ENCODE data around the gene IL1F10.

Gene IL1F10

DNA sequence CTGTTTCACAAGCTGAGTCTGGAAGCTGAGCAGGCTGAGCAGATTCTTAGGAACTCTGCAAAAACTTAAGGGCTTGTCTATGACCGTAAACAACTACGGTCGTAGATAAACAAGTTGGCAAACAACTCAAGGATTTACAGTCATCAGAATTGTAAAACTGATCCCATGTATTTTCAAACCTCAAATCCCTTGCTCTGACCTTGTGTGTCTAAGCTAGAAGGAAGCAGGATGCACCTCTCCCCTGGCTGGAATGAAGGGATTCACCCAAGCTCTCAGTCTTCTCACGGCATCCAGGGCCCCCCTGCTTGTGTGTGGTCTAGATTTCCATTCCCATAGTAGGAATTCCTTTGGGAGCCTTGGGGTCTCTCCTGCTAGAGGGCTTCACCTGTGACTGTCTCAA lies 47.2 kb downstream of the IL1F10 start:
- no peak for DNase-seq

DNA sequence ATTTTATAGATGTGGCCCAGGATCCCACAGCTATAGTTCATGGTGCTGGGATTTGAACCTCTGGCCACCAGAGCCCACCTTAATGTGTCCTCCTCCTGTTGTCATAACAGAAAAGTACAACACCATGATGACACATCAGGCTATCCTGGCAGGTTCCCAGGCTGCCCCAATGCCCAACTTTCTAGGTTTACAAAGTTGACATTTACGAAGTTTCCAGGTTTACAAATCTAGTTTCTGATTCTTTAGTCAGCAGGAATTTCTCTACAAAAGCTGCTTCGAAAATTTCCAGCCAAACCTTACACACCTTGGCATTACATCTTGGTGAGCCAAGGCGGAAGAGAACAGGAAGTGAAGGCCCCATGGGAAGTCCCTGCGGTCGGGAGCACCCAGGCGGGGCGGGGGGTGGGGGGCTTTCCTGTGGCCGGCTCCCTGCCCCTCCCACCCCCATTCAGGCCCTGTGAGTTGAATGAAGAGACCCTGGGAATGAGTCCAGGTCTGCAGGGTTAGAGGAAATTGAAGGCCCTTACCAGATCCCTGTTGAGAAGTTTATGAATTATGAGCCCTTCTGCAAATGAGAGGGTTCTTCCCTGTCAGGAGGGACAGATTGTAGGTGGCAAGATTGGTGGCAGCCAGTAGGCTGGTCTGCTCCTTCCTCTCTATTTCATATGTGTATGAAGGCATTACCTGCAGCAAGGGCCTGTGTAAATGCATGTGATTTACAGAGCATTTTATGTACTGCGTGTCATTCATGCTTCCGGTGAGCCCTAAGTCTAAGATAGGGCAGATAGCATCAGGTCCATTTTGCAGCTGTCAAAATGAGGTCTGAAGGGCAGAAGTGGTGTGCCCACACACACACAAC lies 48.6 kb downstream of the IL1F10 start:
- no peak for DNase-seq

DNA sequence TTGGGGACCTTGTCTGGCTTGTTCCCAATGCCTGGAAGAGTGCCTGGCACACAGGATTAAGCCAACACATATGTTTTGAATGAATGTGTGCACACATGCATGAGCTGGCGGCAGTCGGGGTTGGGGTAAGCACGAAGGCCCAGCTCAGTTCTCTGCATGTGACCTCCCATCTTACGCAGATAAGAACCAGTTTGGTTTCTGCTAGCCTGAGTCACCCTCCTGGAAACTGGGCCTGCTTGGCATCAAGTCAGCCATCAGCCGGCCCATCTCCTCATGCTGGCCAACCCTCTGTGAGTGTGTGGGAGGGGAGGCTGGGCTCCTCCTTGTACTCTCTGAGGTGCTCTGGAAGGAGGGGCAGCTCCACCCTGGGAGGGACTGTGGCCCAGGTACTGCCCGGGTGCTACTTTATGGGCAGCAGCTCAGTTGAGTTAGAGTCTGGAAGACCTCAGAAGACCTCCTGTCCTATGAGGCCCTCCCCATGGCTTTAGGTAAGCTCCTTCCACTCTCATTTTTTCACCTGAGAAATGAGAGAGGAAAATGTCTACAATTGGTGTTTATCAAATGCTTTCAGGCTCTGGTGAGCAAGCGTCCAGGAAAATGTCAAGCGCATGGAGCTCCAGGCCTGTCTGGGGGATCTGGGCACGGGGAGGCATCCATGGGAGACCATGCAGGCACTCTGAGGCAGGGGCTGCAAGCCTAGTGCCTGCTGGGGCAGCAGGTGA lies 49.9 kb downstream of the IL1F10 start:
- no peak for DNase-seq

DNA sequence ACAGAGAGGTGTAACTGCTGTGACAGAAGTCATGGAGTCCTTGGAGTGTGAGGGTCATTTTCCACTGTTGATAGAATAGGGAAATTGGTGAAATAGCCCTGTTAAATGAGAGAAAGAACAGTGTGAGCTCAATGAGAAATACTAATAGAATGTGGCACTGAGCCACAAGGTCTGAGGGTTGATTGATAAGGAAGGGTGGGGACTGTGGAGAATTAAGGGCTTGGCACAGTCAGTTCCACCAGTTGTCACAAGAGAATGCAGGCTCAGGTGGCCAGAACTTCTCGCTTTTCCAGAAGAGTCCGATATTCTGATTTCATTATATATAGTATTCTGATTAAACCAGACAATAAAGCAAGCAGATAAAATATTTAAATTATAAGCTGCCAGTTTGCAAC lies 50.5 kb downstream of the IL1F10 start:
- no peak for DNase-seq

DNA sequence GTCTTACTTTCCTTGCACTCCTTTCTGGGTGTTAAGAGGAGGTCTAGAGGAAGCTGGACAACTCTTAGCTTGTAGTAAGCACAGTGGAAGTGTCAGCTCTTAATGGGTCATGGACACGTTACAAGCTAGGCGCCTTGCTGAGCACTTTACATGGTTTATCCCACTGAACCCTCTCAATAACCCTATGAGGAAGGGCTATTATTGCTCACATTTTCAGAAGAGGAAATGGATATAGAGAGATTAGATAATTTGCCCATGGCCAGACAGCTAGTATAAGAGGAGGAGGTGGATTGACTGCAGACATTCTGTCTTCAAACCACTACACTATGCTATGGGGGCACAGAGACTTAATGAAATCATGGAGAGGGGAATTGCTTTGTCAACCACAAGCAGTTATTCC lies 51.3 kb downstream of the IL1F10 start:
- DNase-seq: no peak

DNA sequence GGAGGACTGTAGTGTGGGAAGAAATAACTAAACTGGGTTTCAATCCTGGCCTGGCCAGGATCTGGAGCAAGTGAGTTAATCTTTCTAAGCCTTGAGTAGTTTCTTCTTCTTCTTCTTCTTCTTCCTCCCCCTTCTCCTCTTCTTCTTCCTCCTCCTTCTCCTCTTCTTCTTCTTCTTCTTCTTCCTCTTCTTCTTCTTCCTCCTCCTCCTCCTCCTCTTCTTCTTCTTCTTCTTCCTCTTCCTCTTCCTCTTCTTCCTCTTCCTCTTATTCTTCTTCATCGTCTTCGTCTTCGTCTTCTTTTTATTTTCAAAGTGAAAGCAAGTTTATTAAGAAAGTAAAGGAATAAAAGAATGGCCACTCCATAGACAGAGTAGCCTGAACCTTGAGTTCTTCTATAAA lies 53.1 kb downstream of the IL1F10 start:
- DNase-seq: no peak

DNA sequence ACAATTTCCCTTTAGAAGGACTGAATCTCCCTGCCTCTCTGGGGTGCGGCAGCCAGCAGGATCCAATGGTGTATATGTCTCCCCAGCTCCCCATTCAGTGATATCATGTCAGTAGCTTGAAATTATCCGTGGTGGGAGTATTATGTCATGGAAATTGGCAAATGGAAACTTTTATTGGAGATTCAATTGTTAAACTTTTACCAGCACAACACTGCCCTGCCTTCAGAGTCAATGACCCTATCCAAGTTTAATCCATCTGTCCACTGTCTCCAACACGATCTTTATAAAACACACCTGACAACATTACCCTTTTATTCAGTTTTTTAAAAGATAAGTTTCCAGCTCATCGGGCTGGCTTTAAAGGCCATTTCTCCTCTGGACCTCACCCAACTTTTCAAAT lies 54.6 kb downstream of the IL1F10 start:
- DNase-seq: no peak

DNA sequence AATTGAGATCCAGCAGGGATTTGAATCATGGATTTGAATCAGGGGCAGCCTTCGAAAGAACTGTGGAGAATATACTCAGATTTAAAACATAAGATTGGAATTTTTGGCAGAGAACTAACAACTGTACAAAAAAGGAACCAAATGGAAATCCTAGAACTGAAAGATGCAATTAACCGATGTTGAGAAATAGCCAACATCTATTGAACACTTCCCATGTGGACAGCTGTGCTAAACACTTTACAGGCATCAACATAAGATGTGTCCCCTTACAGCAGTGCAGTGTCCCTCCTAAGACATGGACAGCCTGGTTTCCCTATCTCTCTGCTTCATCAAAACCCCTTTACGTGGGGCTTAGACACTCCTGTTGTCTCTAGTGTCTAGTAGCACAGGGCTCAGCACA lies 56.0 kb downstream of the IL1F10 start:
- no peak for DNase-seq

DNA sequence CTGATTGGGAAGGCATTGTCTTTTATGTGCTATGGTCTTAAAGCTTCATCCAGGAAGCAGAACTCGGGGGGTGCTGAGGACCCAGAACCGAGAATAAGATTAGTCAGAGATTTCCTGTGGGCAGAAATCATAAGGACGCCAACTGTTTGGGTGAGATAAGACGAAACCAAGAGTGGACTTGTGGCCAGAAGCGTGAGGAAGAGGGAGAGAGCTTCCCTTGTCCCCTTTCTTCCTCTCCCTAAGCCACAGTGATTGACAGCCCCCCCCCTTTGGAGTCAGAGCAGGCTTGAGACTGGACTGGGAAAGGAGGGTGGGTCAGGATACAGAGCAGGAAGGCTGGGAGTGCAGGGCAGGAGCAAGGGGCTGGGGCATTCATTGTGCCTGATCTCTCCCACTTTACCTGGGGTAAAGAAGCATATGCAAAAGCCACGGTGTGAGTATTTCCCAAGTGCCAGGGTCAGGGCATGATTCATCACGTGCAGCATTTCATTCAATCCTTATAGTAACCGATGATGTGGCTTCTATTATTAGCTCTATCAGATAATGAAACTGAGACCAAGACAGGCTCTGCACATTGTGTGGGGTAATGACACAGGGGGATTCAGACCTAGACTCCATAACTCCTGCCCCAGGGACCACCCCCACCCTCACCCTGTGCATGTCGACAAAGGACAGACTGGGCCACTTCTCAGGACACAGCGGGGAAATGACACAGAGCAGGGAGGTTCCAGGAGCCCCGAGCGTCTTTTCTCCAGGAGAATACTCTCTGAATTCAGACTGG lies 56.6 kb downstream of the IL1F10 start:
- no peak for DNase-seq
